Measurements from ENCODE around the gene CTSK.
"Not testable (repeated sequence)": the region's sequence is repeated elsewhere in the genome, so short reads cannot be mapped to it uniquely, and the experiment has no call there.

CTSK gene

DNA sequence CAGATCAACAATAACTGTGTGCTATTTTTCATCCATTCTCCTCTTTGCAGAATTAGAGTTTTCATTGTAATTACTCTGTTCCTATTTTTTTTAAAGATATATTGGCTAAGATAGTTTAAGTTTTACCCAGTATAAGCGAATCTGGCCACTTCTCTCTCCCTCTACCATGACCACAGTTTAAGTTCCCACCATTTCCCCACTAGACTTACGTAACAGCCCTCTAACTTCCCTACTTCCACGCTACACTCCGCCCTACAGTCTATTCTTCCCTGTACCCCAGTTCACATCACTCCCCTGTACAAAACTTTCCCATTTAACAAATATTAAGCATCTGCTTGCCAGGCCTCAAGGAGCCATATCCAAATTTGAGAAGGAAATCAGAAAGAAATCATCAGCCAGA lies 16.5 kb downstream of the CTSK start:
- H3K9me3 ChIP-seq (ENCODE audit: control insufficient read depth, insufficient read depth, low read length): no peaks in the 10 kb centered on the region
- no peaks in the 10 kb centered on the region for H3K36me3 ChIP-seq (ENCODE audit: insufficient read depth, low read length)
- H3K4me1 ChIP-seq (ENCODE audit: insufficient read depth, low read length): no peaks in the 10 kb centered on the region
- H3K9ac ChIP-seq (ENCODE audit: low read depth, low read length): no peak overlapping the region

DNA sequence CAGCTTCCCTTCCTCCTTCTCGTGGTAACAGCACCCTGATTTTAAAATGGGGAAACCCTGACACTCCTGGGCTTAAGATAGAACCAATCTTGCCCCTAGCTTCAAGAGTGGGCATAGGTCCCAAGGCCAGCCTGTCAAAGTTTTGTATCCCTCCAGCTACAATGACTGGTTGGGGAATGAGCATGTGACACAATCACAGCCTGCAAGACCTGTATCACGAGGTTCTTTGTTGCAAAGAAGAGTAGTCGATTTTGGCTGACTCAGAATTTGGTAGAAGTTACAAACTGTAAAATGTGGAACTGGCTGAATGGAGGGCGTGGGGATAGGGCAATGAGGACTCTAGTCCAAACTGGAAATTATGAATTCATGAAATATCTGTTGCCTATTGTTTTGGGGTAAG lies 18.7 kb downstream of the CTSK start:
- no peaks in the 10 kb centered on the region for H3K9me3 ChIP-seq (ENCODE audit: control insufficient read depth, insufficient read depth, low read length)
- no peak overlapping the region for H3K9ac ChIP-seq (ENCODE audit: low read depth, low read length)
- H3K36me3 ChIP-seq (ENCODE audit: insufficient read depth, low read length): no peaks in the 10 kb centered on the region
- H3K4me1 ChIP-seq (ENCODE audit: insufficient read depth, low read length): no peaks in the 10 kb centered on the region

DNA sequence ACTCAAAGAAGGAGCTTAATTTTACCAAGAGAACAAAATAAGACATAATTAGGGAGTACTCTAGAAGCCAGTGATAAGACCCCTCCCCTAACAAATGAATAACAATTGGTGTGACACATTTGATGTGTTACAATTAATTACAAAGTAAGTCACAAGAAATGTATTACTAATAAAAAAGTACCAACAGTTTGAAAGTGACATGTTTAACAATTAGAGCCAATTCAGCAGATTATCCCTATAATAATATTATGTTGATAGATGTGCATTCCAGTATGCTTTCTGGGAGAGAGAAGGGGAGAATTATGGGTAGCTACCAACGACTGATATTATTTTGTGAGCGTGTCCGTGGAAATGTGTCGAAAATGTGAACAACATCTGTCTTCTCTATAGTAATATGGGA lies 19.1 kb downstream of the CTSK start:
- Histone ChIP-seq H3K4me1 (ENCODE audit: insufficient read depth, low read length) (no peaks in the 10 kb centered on the region), H3K9me3 (ENCODE audit: control insufficient read depth, insufficient read depth, low read length) (no peaks in the 10 kb centered on the region), H3K36me3 (ENCODE audit: insufficient read depth, low read length) (no peaks in the 10 kb centered on the region), H3K9ac (ENCODE audit: low read depth, low read length) (no peak overlapping the region)

DNA sequence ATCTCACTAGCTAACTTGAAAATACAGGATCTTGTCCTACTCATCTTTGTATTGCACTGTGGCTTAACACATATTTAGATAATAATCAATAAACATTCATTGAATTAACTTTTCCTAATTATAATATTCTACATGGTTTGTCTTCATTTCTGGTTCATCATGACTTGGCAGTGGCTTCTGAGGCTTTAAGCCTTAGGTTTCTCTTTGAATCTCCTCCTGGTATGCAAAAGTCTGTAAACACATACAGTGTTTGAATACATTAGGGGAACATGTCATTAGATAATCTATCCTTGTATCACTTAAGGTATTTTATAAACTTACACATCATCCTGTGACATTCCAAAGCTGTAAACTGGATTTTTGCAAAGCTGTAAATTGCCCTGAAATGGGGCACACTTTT lies 20.6 kb downstream of the CTSK start:
- Histone ChIP-seq H3K9ac (ENCODE audit: low read depth, low read length) (no peak overlapping the region), H3K9me3 (ENCODE audit: control insufficient read depth, insufficient read depth, low read length) (no peaks in the 10 kb centered on the region), H3K4me1 (ENCODE audit: insufficient read depth, low read length) (no peaks in the 10 kb centered on the region), H3K36me3 (ENCODE audit: insufficient read depth, low read length) (no peaks in the 10 kb centered on the region)

DNA sequence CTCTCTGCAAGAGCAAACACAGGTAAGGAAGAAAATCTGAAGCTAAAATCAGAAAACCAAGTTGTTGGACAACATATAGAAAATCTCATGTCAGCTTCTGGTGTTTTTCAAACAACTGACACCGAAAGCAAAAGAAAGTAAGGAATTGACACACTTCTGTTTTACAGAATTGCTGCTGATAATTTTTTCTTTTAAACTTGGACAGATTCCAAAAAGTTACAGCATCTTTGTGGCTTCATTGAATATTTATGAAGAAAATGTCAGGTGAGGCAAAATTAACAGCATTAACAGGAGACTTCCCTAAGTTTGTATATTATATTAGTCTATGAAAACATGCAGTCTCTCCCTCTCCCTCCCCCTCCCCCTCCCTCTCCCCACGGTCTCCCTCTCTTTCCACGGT lies 27.6 kb downstream of the CTSK start:
- peaks cover 3% of the 10 kb centered on the region; the same call in 1 of the 2 replicates for H3K9me3 ChIP-seq (ENCODE audit: control insufficient read depth, insufficient read depth, low read length)
- H3K36me3 ChIP-seq (ENCODE audit: insufficient read depth, low read length): no peaks in the 10 kb centered on the region
- H3K4me1 ChIP-seq (ENCODE audit: insufficient read depth, low read length): no peaks in the 10 kb centered on the region
- H3K9ac ChIP-seq (ENCODE audit: low read depth, low read length): no peak overlapping the region

DNA sequence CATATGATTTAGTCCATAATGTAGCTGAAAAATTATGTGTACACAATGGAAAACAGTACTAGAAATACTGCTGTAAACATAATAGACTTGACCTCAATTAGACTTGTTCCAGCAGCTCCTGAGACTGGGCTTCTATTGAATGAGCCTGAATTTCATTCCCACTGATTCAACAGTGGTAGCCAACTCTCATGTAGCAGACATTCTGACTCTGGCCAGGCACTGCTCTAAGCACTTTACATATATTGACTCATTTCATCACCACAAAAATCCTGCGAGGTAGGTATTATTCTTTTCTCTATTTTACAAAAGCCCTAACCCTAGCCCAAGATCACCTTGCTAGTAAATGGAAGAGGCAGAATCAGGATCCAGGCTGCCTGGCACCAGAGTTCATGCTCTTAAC lies 29.7 kb downstream of the CTSK start:
- peaks cover 3% of the 10 kb centered on the region; the same call in 1 of the 2 replicates for H3K9me3 ChIP-seq (ENCODE audit: control insufficient read depth, insufficient read depth, low read length)
- H3K4me1 ChIP-seq (ENCODE audit: insufficient read depth, low read length): no peaks in the 10 kb centered on the region
- H3K36me3 ChIP-seq (ENCODE audit: insufficient read depth, low read length): no peaks in the 10 kb centered on the region
- no peak overlapping the region for H3K9ac ChIP-seq (ENCODE audit: low read depth, low read length)

DNA sequence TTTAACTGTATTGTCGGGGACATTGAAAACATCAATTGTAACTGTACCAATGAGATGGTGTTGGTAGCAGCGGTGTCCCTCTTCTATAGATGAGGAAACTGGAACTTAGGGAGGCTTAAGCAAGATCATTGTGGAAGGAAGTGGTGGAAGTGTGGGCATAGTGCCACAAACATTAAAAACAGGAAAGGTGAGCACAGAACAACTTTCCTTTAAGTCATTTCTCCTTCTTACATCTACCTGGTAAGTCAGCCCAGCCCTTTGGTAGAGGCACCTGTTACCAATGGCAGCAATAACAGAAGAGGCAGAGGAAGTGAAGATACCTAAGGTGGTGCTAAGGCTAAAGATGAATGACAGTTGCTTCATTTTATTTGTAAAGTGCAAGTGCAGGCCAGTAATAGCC lies 30.5 kb downstream of the CTSK start:
- Histone ChIP-seq H3K9ac (ENCODE audit: low read depth, low read length) (no peak overlapping the region), H3K9me3 (ENCODE audit: control insufficient read depth, insufficient read depth, low read length) (peaks cover 3% of the 10 kb centered on the region; the same call in 1 of the 2 replicates), H3K4me1 (ENCODE audit: insufficient read depth, low read length) (no peaks in the 10 kb centered on the region)

DNA sequence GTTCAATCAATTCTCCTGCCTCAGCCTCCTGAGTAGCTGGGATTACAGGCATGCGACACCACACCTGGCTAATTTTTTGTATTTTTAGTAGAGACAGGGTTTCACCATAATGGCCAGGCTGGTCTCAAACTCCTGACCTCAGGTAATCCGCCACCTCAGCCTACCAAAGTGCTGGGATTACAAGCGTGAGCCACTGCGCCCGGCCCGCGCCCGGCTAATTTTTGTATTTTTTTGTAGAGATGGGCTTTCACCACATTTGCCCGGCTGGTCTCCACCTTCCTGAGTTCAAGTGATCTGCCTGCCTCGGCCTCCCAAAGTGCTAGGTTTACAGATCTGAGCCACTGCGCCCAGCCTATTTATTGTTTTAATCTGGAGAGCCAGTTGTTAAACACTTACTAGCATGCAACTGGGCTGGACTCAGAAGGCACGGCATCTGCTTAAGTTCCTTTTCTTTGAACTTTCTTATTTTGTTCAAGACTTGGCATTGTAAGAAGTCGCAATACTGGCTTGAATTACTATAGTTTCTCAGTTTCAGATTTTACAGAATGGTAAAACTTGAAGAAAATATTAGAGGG lies 32.0 kb downstream of the CTSK start:
- not testable (repeated sequence) for H3K4me1 ChIP-seq (ENCODE audit: insufficient read depth, low read length); H3K9me3 ChIP-seq (ENCODE audit: control insufficient read depth, insufficient read depth, low read length); H3K36me3 ChIP-seq (ENCODE audit: insufficient read depth, low read length); H3K9ac ChIP-seq (ENCODE audit: low read depth, low read length)

More for the DNA sequence above, 30.5 kb downstream of the CTSK start:
- no peaks in the 10 kb centered on the region for H3K36me3 ChIP-seq (ENCODE audit: insufficient read depth, low read length)

DNA sequence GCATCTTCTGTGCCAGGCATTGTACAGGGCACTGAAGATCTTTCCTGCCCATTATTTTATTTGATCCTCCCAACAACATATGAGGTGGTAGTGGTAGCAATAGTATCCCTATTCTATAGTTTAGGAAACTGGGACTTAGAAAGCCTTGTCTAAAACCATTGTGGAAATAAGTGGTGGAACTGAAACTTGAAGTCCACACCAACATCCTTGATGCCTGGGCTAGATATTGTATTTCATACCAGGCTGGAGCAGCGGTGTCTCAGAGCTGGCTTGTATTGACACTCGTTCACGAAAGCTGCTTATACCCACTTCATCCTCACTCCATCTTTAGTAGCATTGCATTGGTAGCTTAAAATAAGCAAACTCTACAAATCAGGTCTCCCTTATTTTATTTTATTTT lies 32.8 kb downstream of the CTSK start:
- Histone ChIP-seq H3K4me1 (ENCODE audit: insufficient read depth, low read length) (no peaks in the 10 kb centered on the region), H3K9ac (ENCODE audit: low read depth, low read length) (no peak overlapping the region), H3K36me3 (ENCODE audit: insufficient read depth, low read length) (no peaks in the 10 kb centered on the region), H3K9me3 (ENCODE audit: control insufficient read depth, insufficient read depth, low read length) (peaks cover 3% of the 10 kb centered on the region; the same call in 1 of the 2 replicates)

DNA sequence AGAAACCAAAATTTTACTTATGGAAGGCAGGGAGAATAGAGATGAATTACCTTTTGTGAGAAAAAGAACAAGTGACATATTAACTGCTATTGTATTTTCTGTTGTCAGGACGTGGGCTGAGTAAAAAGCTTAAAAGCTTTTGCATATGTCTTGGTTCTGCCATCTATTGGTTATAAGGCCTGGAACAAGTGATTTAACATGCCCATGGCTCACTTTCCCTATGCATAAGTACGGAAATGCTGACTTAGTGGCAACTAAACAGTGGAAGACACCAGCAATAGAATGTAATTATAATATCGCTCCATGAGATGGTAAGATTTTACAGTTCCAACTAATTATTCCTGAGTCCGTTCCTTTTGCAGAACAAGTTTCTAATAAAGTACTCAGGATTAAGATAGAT lies 35.7 kb downstream of the CTSK start:
- Histone ChIP-seq H3K4me1 (ENCODE audit: insufficient read depth, low read length) (no peaks in the 10 kb centered on the region), H3K9me3 (ENCODE audit: control insufficient read depth, insufficient read depth, low read length) (no peaks in the 10 kb centered on the region), H3K36me3 (ENCODE audit: insufficient read depth, low read length) (no peaks in the 10 kb centered on the region), H3K9ac (ENCODE audit: low read depth, low read length) (no peak overlapping the region)

DNA sequence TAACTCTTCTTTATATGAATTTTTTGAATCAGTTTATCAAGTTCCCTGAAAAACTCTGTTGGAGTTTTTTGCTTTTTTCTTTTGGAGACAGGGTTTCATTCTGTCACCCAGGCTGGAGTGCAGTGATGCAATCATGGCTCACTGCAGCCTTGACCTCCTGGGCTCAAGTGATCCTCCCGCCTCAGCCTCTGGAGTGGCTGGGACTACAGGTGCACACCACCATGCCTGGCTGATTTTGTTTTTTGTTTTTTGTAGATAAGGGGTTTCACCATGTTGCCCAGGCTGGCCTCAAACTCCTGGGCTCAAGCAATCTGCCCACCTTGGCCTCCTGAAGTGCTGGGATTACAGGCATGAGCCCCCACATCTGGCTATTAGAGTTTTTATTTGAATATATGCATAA lies 40.4 kb downstream of the CTSK start:
- H3K36me3 ChIP-seq (ENCODE audit: insufficient read depth, low read length); H3K4me1 ChIP-seq (ENCODE audit: insufficient read depth, low read length); H3K9ac ChIP-seq (ENCODE audit: low read depth, low read length); H3K9me3 ChIP-seq (ENCODE audit: control insufficient read depth, insufficient read depth, low read length): not testable (repeated sequence)

DNA sequence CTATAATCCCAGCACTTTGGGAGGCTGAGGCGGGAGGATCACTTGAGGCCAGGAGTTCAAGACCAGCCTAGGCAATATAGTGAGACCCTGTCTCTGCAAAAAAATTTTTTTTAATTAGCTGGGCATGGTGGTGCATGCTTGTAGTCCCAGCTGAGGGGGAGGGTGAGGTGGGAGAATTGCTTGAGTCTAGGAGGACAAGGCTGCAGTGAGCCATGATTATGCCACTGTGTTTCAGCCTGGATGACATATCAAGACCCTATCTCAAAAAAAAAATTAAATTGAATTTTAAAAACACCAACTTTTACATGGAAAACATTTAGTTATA lies 42.1 kb downstream of the CTSK start:
- not testable (repeated sequence) for H3K9me3 ChIP-seq (ENCODE audit: control insufficient read depth, insufficient read depth, low read length); H3K4me1 ChIP-seq (ENCODE audit: insufficient read depth, low read length); H3K36me3 ChIP-seq (ENCODE audit: insufficient read depth, low read length); H3K9ac ChIP-seq (ENCODE audit: low read depth, low read length)

DNA sequence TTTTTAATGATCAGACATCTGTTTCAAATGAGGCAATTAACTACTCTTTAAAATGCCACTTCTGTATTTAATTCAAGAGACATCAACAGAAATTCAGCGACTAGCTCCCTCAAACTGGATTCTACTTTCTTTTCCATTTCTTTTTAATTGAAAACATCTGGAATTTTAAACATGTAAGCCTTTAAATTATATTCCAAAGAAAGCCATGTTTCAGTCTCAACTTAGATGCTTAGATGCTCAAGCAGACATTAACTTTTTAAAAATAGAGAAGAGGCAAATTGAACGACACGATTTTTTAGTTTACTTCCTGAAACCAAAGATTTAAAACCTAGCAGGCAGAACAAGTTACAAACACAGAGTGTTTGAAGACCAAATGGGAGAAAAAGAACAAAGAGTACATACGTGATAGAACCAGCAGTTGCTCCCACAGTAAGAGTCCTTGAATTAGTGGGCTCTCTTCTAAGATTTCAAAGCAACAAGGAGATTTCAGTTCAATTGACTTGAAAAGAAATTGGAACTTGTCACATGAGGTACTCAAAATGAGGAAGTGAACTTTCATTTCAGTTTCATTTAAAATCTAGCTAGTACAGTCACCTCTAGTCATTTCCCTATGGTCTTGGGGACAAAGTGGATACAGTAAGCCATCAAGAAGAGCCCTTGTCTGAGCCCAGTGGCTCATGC lies 42.6 kb downstream of the CTSK start, which contains the start of gene CTSS:
Gene CTSS, minus strand, starts transcription at position 483 of the 681 bp plus-strand sequence. CDS start 1,015 bp downstream, outside the sequence.
- H3K9ac ChIP-seq (ENCODE audit: low read depth, low read length): no peak within 1 kb of the TSS
- no peaks in the 10 kb centered on the region for H3K4me1 ChIP-seq (ENCODE audit: insufficient read depth, low read length)
- H3K9me3 ChIP-seq (ENCODE audit: control insufficient read depth, insufficient read depth, low read length): peaks cover under 1% of the 10 kb centered on the region; the same call in 1 of the 2 replicates
- H3K36me3 ChIP-seq (ENCODE audit: insufficient read depth, low read length): no peaks in the 10 kb centered on the region

DNA sequence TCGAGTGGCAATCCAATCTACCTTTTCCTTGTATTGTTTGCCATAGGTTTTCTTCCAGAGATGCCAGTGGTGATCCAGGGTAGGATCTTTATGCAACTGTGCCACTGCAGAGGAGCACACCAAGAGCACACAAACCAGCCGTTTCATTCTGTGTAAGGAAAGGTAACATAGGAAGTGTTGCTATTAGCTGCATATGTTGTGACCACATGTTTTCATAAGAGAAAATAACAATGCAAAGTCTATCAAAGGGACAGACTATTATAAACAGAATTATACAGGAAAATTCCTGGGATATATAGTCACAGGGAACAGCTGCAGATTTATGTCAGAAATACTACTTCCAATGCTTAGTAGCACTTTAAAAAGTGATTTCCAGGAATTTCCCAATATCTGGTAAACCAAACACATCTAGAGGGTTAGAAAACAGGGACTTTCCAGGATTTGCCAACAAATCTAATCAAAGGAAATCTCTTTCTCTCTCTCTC lies 43.4 kb downstream of the CTSK start:
- H3K36me3 ChIP-seq (ENCODE audit: insufficient read depth, low read length): no peaks in the 10 kb centered on the region
- peaks cover 2% of the 10 kb centered on the region; the same call in 1 of the 2 replicates for H3K9me3 ChIP-seq (ENCODE audit: control insufficient read depth, insufficient read depth, low read length)
- H3K4me1 ChIP-seq (ENCODE audit: insufficient read depth, low read length): no peaks in the 10 kb centered on the region
- no peak overlapping the region for H3K9ac ChIP-seq (ENCODE audit: low read depth, low read length)

DNA sequence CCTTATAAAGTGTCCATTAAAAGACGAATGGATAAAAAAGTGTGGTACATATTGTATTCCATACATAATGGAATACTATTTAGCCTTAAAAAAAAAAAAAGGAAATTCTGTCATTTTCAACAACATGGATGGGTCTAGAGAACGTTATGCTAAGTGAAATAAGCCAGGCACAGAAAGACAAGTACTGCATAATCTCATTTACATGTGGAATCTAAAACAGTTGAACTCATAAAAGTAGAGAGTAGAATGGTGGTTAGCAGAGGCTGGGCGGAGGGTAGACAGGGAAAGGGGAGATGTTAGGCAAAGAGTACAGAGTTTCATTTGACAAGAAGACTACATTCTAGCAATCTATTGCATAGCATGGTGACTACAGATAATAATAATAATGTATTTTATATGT lies 45.0 kb downstream of the CTSK start:
- H3K9me3 ChIP-seq (ENCODE audit: control insufficient read depth, insufficient read depth, low read length): peaks cover 2% of the 10 kb centered on the region; the same call in 1 of the 2 replicates
- H3K36me3 ChIP-seq (ENCODE audit: insufficient read depth, low read length): no peaks in the 10 kb centered on the region
- H3K9ac ChIP-seq (ENCODE audit: low read depth, low read length): no peak overlapping the region
- no peaks in the 10 kb centered on the region for H3K4me1 ChIP-seq (ENCODE audit: insufficient read depth, low read length)
